ENCODE results near the gene BTBD9.

Gene BTBD9

DNA sequence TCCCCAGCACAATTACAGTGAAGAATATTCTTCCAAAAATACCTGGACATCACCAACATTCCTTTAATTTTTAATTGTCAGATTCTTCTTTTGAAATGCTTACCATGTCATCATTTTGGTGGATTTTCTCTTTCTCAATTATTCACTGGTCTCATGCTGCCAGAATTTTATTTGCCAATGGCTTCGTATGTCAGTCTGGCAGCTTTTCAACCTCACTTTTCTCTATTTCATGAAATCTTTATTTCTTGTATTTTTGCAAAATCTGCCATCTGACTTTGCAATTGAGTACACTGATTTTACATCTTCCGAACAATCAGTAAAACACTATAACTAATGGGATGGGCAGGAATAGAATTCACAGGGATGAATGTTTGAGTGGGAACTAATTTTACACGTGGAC lies 84.1 kb downstream of the BTBD9 start:
- DNase-seq (ENCODE audit: low read depth in 2 of 2): no peak

GRCh38 chr6:38554700-38555413 lies 84.9 kb downstream of the BTBD9 start:
- no peak for DNase-seq (ENCODE audit: low read depth in 2 of 2)

- no peak for DNase-seq (ENCODE audit: low read depth in 2 of 2)
Observed at GRCh38 chr6:38554014-38554413, 85.7 kb downstream of the BTBD9 start.

- no peak for DNase-seq (ENCODE audit: low read depth in 2 of 2)
Observed at GRCh38 chr6:38552121-38552520, 87.6 kb downstream of the BTBD9 start.

GRCh38 chr6:38549795-38550194 lies 89.9 kb downstream of the BTBD9 start:
- DNase-seq (ENCODE audit: low read depth in 2 of 2): no peak

DNA sequence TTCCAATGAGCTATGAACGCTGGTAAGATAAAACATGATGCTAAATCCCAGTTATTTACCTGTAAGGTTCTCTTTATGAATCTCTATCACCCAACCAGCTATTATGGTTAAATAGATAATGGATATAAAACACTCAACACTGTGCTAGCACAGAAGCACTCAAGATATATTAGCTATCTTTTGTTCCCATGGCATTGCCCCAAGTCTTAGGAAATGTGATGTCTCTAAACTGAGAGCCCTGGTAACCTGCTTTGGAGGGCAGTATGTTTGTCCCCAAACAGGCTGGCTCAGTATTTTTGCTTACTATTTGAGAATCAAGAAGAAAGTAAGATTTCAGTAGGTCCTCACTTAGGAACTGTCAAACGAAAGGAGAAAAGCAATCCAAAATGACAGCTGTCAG lies 90.5 kb downstream of the BTBD9 start:
- no peak for DNase-seq (ENCODE audit: low read depth in 2 of 2)

- DNase-seq (ENCODE audit: low read depth in 2 of 2): no peak
Observed at GRCh38 chr6:38543022-38543421, 96.7 kb downstream of the BTBD9 start.

- no peak for DNase-seq (ENCODE audit: low read depth in 2 of 2)
Observed at GRCh38 chr6:38542031-38542430, 97.7 kb downstream of the BTBD9 start.

GRCh38 chr6:38533064-38533463 lies 106.7 kb downstream of the BTBD9 start:
- DNase-seq (ENCODE audit: low read depth in 2 of 2): no peak

DNA sequence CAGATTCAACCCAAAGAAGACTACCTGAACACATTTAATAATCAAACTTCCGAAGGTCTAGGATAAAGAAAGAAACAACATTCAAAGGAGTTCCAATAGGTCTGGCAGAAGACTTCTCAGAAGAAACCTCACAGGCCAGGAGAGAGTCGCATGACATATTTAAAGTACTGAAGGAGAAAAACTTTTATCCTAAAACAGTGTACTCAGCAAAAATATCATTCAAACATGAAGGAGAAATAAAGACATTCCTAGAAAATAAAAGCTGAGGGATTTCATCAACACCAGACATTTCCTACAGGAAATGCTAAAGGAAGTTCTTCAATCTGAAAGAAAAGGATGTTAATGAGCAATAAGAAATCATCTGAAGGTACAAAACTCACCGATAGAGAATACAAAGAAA lies 108.6 kb downstream of the BTBD9 start:
- no peak for DNase-seq (ENCODE audit: low read depth in 2 of 2)

DNA sequence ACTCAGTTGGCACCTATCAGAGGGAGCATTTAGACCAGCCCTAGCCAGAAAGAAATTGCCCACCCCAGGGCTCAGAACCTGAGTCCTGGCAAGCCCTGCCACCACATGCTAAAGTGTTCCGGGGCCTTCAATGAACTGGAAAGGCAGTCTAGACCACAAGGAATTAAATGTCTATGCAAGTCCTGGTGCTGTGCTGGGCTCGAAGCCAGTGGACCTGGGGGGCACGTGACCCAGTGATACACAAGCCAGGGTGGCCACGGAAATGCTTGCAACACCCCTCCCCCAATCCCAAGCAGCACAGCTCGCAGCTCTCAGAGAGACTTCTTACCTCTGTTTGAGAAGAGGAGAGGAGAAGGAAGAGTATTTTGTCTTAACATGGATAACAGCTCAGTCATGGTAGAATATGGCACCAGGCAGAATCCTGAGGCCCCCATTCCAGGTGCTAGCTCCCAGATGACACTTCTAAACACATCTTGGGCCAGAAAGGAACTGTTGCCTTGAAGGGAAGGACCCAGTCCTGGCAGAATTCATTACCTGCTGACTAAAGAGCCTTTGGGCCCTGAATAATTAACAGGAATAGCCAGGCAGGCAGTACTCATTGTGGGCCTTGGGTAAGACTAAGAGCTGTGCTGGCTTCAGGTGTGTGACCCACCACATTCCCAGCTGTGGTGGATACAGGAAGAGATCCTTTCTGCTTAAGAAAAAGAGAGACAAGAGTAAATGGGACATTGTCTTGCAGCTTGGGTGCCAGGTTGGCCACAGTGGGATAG lies 111.3 kb downstream of the BTBD9 start:
- no peak for DNase-seq (ENCODE audit: low read depth in 2 of 2)

DNA sequence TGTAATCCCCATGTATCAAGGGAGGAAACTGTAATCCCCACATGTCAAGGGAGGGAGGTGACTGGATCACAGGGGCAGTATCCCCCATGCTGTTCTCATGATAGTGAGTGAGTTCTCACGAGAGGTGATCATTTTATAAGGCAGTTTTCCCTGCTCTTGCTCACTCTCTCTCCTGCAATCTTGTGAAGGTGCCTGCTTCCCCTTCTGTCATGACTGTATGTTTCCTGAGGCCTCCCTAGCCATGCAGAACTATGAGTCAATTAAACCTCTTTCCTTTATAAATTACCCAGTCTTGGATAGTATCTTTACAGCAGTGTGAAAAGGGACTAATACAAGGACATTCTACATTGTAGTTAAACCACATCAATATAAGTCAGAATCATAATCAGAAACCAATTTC lies 112.4 kb downstream of the BTBD9 start:
- no peak for DNase-seq (ENCODE audit: low read depth in 2 of 2)

DNA sequence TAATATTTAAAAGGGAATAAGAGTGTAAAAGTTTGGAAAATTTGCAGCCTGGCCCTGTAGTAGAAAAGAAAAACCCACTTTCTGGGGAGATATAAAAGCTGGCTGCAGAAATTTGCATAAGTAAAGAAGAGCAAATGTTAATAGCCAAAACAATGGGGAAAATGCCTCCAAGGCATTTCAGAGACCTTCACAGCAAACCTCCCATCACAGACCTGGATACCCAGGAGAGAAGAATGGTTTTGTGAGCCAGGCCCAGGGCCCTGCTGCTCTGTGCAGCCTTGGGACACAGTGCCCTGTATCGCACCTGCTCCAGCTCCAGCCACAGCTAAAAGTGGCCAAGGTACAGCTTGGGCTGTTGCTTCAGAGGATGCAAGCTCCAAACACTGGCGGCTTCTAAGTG lies 113.8 kb downstream of the BTBD9 start:
- DNase-seq (ENCODE audit: low read depth in 2 of 2): no peak

GRCh38 chr6:38524436-38525145 lies 115.1 kb downstream of the BTBD9 start:
- no peak for DNase-seq (ENCODE audit: low read depth in 2 of 2)

DNA sequence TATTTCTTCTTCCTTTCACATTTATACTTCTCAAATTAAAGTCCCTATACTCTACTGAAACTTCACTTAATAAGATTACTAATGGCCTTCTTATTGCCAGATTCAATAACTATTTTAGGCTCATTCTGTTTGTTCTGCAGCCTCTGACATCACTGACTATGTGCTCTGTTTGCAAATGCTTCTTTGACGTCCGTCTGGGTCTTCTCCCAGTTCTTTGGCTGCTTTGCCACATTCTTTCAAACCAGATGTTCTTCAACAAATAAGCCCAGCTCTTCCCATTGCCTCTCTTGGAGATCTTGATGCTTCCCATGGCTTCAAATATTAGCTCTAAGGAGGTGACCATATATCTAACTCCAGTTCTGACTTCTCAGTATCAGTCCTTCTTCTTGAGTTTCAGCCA lies 117.4 kb downstream of the BTBD9 start:
- no peak for DNase-seq (ENCODE audit: low read depth in 2 of 2)

GRCh38 chr6:38518511-38519304 lies 121.0 kb downstream of the BTBD9 start:
- no peak for DNase-seq (ENCODE audit: low read depth in 2 of 2)

DNA sequence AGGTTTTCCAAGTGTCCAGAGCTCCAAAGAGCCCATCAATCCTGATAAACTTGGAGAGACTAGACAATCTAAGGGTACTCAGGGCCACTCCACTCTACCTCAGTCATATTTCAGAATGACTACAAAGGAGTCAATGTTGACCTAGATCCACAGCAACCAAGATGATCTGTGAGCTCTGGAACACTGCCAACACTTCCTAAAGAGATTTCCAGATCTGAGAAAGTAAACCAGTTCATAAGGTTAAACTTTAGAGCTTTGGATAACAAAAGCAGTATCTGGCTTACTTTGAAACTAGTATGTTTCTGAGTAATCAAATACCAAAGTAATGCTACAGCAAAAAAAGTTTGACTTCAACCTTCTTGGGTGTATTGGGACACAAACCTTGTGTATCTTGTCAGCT lies 122.7 kb downstream of the BTBD9 start:
- DNase-seq (ENCODE audit: low read depth in 2 of 2): no peak

GRCh38 chr6:38514399-38514798 lies 125.3 kb downstream of the BTBD9 start:
- no peak for DNase-seq (ENCODE audit: low read depth in 2 of 2)

GRCh38 chr6:38512211-38512610 lies 127.5 kb downstream of the BTBD9 start:
- no peak for DNase-seq (ENCODE audit: low read depth in 2 of 2)

- no peak for DNase-seq (ENCODE audit: low read depth in 2 of 2)
Observed at GRCh38 chr6:38510205-38510604, 129.5 kb downstream of the BTBD9 start.

- no peak for DNase-seq (ENCODE audit: low read depth in 2 of 2)
Observed at GRCh38 chr6:38509713-38510112, 130.0 kb downstream of the BTBD9 start.

GRCh38 chr6:38508894-38509293 lies 130.8 kb downstream of the BTBD9 start:
- DNase-seq (ENCODE audit: low read depth in 2 of 2): no peak

All from stimulated activated CD8-positive, alpha-beta memory T cell treated with anti-CD3 and anti-CD28 coated beads, Interleukin-7, amount 100 ng/mL, for 4 hours (primary cell).